IPS-18c (cell line): ENCODE measurements around the gene BIRC6.

Experiments used
- H3K4me3 ChIP-seq: 2 replicates; pipeline ENCODE4 v1.7.0; 2013; ENCODE audit warnings: low read depth, mild to moderate bottlenecking, low read length, moderate library complexity; ENCODE audit not compliant: insufficient read depth
- H3K9me3 ChIP-seq: one replicate; pipeline ENCODE4 v1.6.1; 2013; ENCODE audit warnings: mild to moderate bottlenecking, low read length, moderate library complexity; ENCODE audit not compliant: control insufficient read depth, insufficient read depth

The BIRC6 gene

GRCh38 chr2:32474381-32474780 lies 117.6 kb downstream of the BIRC6 start:
- H3K4me3 ChIP-seq, result no peak overlapping the region

DNA sequence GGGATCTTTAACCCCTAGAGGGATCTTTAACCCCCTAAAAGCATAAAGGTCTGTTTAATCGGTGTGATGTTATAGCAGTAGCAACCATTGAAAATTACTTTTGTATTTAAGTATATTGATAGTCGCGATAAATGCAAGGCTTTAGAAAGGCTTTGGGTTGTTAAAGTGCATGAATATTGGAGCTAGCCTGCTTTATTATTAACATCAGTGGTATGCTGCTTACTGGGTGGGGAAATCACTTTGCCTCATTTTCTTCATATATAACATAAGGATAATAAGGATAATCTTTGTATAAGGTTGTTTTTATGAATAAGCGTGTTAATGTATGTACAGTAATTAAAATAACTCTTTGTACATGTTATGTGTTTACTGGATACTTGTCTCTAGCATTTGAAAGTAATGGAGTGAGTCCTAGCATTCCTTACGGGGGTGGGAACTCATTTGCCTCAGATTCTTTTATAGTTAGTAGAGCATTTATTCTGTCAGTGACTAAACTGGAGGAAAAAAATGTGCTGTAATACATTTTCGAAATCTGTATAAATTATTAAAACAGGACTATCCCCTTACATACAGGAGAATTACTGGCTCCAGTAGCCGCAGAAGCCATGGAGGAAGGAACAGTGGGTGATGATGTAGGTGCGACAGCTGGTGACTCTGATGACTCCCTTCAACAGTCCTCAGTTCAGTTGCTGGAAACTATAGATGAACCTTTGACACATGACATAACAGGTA lies 122.2 kb downstream of the BIRC6 start:
- Histone ChIP-seq H3K4me3 (no peak overlapping the region), H3K9me3 (no peaks in the 10 kb centered on the region)

More at GRCh38 chr2:32474381-32474780, 117.6 kb downstream of the BIRC6 start:
- no peaks in the 10 kb centered on the region for H3K9me3 ChIP-seq

GRCh38 chr2:32479993-32480392 lies 123.2 kb downstream of the BIRC6 start:
- no peaks in the 10 kb centered on the region for H3K9me3 ChIP-seq

DNA sequence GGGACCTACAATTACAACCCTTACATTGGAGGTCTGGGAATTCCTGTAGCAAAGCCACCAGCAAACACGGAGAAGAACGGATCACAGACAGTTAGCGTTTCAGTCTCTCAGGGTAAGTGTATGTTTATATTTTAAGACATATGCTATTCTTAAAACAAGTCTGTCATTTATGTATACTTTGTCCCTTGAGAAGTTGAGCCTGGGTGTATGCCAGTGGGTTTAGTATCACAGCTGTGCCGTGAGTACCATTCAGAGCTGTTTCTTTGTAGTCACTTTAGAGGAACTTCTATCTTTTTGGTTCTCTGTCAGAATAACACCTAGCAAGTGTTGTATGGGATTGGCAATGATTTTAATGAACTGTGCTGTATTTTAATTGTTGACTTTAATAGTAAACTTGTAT lies 125.6 kb downstream of the BIRC6 start:
- Histone ChIP-seq H3K4me3 (no peak overlapping the region), H3K9me3 (no peaks in the 10 kb centered on the region)

More at GRCh38 chr2:32479993-32480392, 123.2 kb downstream of the BIRC6 start:
- no peak overlapping the region for H3K4me3 ChIP-seq

GRCh38 chr2:32484937-32485336 lies 128.1 kb downstream of the BIRC6 start:
- no peak overlapping the region for H3K4me3 ChIP-seq

DNA sequence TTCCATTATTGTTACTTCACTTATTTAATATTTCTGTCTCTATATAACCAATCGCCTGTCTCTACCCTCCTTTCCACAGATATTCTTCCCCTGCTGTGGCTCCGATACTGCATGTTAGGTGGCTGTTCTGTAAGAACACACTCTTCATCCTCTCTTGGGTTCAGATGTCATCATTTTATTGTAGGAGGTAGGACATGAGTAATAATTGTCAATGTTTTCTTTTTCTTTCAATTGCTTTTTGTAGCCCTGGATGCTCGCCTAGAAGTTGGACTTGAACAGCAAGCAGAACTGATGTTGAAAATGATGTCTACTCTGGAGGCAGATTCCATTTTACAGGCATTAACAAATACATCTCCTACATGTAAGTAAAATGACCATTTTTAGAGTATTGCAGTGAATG lies 128.6 kb downstream of the BIRC6 start:
- H3K4me3 ChIP-seq, result no peak overlapping the region
- H3K9me3 ChIP-seq, result no peaks in the 10 kb centered on the region

More at GRCh38 chr2:32484937-32485336, 128.1 kb downstream of the BIRC6 start:
- H3K9me3 ChIP-seq, result no peaks in the 10 kb centered on the region

DNA sequence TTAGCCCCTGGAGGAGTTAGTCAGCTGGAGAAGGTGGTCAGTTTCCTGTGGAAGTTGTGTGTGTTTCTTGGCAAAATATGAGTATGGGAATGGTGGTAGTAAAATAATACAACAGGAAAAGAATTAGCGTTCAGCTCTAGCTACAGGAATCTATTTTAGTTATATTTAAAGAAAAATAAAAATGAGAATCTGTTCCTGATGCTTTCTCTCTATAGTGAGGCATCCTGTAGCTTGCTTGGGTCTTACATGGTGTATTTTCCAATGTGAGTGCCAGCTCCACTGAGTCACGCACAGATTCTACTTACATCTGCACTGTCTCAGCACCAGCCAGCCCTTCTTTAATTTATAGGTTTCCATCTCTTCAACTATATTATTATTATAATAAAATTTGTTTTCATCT lies 132.2 kb downstream of the BIRC6 start:
- Histone ChIP-seq H3K4me3 (no peak overlapping the region), H3K9me3 (no peaks in the 10 kb centered on the region)

- Histone ChIP-seq H3K9me3 (no peaks in the 10 kb centered on the region), H3K4me3 (no peak overlapping the region)
These were observed 134.5 kb downstream of the BIRC6 start for GRCh38 chr2:32491346-32491745.

GRCh38 chr2:32495139-32495538 lies 138.3 kb downstream of the BIRC6 start:
- no peaks in the 10 kb centered on the region for H3K9me3 ChIP-seq
- no peak overlapping the region for H3K4me3 ChIP-seq

GRCh38 chr2:32496662-32497061 lies 139.8 kb downstream of the BIRC6 start:
- H3K9me3 ChIP-seq, result no peaks in the 10 kb centered on the region
- no peak overlapping the region for H3K4me3 ChIP-seq

- Histone ChIP-seq H3K4me3 (no peak overlapping the region), H3K9me3 (no peaks in the 10 kb centered on the region)
These were observed 141.5 kb downstream of the BIRC6 start for GRCh38 chr2:32498306-32498705.

GRCh38 chr2:32502941-32503340 lies 146.1 kb downstream of the BIRC6 start:
- no peaks in the 10 kb centered on the region for H3K9me3 ChIP-seq
- H3K4me3 ChIP-seq, result no peak overlapping the region

DNA sequence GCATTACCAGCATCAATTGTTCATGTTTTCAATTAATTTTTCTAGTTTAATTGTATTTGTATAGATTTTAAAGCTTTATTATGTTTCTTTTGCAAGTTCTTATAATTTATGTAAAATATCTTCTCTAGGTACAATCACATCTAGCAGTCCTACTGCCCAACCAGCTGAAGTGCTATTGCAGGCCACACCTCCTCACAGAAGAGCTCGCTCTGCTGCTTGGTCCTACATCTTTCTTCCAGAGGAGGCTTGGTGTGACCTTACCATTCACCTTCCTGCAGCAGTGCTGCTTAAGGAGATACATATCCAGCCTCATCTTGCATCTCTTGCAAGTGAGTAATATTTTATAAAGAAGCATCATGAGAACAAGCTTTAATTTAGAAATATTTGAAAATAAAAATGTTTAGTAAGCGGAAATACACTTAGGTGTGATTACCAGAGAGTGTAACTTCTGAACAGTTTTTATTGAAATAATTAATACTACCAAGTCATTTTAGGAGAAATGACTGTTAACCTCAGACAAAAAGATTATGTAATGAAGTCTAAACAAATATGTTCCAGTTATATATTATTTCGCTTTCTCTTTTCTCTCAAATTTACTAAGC lies 148.2 kb downstream of the BIRC6 start:
- no peak overlapping the region for H3K4me3 ChIP-seq

GRCh38 chr2:32506446-32506845 lies 149.6 kb downstream of the BIRC6 start:
- H3K9me3 ChIP-seq, result no peaks in the 10 kb centered on the region

More for the DNA sequence above, 148.2 kb downstream of the BIRC6 start:
- no peaks in the 10 kb centered on the region for H3K9me3 ChIP-seq

DNA sequence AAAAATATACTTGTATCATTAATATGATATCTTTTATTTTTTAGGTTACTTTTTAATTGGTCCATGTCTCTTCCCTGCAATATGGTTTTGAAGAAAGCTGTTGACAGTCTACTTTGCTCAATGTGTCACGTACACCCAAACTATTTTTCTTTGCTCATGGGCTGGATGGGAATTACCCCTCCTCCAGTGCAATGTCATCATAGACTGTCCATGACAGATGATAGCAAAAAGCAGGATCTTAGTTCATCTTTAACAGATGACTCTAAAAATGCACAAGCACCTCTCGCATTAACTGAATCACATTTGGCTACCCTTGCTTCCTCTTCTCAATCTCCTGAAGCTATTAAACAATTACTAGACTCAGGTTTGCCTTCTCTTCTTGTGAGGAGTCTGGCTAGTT lies 158.1 kb downstream of the BIRC6 start:
- H3K9me3 ChIP-seq, result peaks cover 3% of the 10 kb centered on the region
- H3K4me3 ChIP-seq, result no peak overlapping the region

More at GRCh38 chr2:32506446-32506845, 149.6 kb downstream of the BIRC6 start:
- no peak overlapping the region for H3K4me3 ChIP-seq

DNA sequence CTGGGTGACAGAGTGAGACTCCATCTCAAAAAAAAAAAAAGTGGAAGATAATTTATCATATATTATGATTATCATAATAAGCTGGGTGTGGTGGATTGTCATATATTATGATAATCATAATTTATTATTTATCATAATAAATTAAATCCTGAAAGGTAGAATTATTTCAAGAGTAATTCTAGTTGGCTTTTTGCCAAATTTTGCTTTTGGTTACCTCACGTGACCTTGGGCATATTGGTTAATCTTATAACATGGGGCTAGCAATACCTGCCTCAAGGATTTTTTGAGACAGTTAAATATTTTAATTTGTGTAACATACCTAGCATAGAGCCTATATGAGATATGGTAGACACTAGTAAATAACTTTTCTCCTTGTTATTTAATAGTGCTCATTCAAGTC lies 159.7 kb downstream of the BIRC6 start:
- H3K4me3 ChIP-seq, result no peak overlapping the region
- peaks cover 3% of the 10 kb centered on the region for H3K9me3 ChIP-seq

GRCh38 chr2:32522770-32523169 lies 165.9 kb downstream of the BIRC6 start:
- H3K4me3 ChIP-seq, result no peak overlapping the region

DNA sequence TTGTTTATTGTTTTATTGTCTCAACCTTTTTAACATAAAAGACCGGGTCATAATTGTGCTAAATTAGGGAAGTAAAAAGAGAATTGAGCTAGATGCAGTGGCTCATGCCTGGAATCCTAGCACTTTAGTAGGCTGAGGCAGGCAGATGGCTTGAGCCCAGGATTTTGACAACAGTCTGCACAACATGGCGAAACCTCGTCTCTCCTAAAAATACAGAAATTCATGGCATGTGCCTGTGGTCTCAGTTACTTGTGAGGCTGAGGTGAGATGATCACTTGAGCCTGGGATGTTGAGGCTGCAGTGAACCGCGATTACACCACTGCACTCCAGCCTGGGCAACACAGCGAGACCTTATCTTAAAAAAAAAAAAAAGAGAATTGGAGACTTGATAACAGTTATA lies 166.9 kb downstream of the BIRC6 start:
- Histone ChIP-seq H3K9me3 (no peaks in the 10 kb centered on the region), H3K4me3 (no peak overlapping the region)

More at GRCh38 chr2:32522770-32523169, 165.9 kb downstream of the BIRC6 start:
- H3K9me3 ChIP-seq, result no peaks in the 10 kb centered on the region
